ENCODE measurements around the gene UGT1A5.

The UGT1A5 gene

DNA sequence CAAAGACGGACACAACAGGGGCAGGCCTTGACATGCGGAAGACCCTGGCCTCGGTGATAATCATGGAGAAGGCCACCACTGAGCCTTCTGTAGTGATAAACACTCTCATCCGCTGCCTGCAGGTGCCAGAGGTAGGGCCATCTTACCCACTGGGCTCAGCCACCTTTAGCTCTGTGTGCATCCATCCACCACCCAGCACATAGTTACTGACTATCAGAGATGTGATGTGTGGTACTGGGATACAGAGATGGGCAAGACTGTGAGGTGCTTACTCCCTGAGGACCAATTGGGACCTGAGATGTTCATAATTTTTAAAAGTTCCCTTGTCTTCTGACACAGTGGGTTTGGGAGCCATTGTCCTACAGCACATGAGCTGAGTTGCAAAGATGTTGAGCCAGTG, 67.0 kb downstream of the UGT1A5 start:
- TF ChIP-seq GATA3 (IDR thresholded peaks at IDR 0.05; ENCODE audit: low read depth, low read length) (no peak), GATA2 (IDR thresholded peaks at IDR 0.05; ENCODE audit: low read depth, low read length) (no peak)

DNA sequence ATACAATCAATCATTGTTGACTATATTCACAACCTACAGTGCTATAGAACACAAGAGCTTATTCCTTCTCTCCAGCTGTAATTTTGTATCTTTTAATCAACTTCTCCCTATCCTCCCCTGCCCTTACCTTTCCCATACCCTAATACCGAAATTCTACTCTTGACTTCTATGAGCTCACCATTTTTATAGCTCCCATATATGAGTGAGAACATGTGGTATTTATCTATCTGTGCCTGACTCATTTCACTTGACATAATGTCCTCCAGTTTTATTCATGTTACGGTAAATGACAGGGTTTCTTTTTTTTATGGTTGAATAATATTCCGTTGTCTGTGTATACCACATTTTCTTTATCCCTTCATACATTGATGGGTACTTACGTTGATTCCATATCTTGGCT, 68.1 kb downstream of the UGT1A5 start:
- no peak for TF ChIP-seq GATA2 (IDR thresholded peaks at IDR 0.05; ENCODE audit: low read depth, low read length)
- no peak for TF ChIP-seq GATA3 (IDR thresholded peaks at IDR 0.05; ENCODE audit: low read depth, low read length)

DNA sequence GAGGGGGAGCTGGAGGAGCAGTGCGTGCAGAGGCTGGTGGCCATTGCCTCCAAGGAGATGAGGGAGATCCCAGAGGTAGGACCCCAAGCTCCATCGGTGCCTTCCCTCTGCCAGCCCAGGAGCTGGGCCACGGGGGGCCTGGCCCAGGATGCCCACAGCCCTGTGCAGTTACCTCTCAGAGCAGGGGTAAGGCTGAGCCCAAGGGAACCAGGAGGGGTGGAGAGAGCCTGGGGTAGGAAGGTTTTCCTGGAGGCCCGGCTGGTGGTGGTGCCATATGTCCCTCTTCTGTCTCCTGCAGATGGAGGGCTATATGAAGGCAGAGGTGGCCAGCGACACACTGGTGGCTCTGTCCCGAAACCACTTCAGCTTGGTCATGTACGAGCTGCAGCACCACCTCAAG, 76.8 kb downstream of the UGT1A5 start:
- no peak for TF ChIP-seq GATA2 (IDR thresholded peaks at IDR 0.05; ENCODE audit: low read depth, low read length)
- no peak for TF ChIP-seq GATA3 (IDR thresholded peaks at IDR 0.05; ENCODE audit: low read depth, low read length)

DNA sequence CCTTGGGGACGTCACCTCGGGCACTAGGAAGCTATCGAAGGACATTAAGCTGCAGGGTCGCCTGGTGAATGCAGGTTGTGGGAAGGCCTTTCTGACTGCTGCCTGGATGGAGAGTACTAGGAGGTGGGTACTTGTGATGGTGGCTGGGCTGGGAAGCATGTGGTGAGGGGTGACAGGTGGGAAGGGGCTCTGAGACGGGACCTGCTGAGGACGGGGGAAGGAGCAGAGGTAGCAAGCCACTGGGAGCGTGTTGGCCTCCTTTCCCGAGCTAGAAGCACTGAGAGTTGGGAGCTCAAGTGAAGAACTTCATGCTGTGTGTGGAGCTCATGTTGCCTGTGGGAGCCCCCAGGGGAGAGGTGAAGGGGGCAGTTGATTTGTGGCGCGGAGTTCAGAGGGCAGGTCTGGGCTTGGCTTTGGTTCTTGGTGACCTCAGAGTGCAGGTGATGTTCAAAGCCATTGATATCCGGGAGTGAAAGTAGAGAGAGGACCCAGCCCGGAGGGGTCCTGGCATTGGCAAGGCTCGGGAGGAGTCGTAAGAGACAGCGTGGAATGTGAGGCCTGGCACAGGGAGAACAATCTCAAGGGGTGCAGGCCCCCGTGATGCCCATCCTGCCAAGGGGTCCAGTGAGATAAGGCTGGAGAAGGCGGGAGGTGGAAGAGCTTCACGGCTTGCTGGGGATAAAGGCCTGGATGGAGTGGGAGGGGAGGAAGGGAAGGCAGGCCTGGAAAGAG, 78.6 kb downstream of the UGT1A5 start:
- TF ChIP-seq GATA3 (IDR thresholded peaks at IDR 0.05; ENCODE audit: low read depth, low read length): no peak
- no peak for TF ChIP-seq GATA2 (IDR thresholded peaks at IDR 0.05; ENCODE audit: low read depth, low read length)

DNA sequence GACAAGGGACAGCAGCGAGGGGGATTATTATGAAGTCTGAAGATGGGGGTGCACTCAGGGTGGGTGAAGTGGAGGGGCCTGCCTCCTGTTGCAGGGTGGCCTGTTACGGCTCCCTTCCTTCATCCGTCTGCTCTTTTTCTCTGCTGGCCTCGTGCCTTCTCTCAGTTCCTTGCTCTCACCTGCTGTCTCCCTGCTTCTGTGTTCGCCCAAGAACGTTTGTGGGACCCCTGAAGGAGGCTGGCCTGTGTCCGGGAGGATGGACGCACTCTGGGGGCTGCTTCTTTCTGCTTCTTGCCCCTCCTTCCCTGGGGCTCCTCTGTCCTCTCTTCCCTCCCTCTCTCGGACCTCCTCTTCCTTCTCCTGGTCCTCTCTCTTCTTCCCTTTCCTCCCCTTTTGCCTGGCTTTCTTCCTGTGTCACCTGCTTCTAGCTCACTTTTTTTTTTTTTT, 79.2 kb downstream of the UGT1A5 start:
- TF ChIP-seq GATA2 (IDR thresholded peaks at IDR 0.05; ENCODE audit: low read depth, low read length) (no peak), GATA3 (IDR thresholded peaks at IDR 0.05; ENCODE audit: low read depth, low read length) (no peak)

DNA sequence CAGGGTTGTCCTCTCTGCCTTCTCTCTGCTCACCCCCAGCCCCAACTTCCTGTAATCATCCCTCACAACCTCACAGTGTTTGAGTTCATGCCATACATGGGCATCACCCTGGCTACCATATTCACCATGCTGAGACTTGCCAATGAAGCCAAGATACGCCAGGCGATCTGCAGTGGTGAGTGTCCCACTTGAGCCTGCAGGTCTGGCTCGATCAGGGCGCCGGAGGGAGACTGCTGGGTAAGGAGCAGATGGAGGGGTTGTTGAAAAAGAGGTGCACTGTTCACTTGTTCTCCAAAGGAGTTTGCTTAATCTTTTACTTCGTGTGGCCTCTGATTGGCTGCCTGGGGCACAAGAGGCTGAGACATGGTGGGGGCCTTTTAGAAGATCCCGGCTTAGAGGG, 80.0 kb downstream of the UGT1A5 start:
- TF ChIP-seq GATA3 (IDR thresholded peaks at IDR 0.05; ENCODE audit: low read depth, low read length): no peak
- no peak for TF ChIP-seq GATA2 (IDR thresholded peaks at IDR 0.05; ENCODE audit: low read depth, low read length)

DNA sequence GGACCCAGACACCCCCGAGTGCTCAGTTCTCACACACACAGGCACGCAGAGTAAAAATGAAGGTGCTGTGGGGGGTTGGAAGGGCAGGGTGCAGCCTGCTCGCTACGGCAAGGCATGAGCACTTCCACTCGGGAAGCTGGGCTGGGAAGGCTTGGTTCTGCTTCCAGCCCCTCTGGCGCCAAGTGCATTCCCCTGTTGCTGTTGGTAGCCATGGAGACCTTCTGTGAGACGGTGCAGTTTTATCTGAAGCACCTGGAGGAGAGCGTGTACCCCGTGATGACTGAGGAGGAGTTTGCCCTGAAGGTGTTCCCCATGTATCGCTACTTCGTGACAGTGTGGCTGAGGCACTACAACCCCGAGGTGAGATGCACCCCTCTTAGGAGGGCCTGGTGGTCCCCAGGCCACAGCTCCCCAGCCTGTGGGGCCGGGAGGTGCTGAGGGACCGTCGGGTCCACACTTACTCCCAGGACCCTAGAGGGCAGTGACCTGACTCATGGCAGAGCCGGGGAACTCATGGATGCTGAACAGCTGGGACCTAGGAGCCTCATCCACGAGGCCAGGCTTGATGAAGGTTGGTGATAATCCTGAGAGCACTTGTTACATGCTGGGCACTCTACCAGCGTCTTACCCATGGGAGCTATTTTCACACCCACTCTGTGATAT, 80.9 kb downstream of the UGT1A5 start:
- TF ChIP-seq GATA3 (IDR thresholded peaks at IDR 0.05; ENCODE audit: low read depth, low read length): no peak
- TF ChIP-seq GATA2 (IDR thresholded peaks at IDR 0.05; ENCODE audit: low read depth, low read length): no peak

DNA sequence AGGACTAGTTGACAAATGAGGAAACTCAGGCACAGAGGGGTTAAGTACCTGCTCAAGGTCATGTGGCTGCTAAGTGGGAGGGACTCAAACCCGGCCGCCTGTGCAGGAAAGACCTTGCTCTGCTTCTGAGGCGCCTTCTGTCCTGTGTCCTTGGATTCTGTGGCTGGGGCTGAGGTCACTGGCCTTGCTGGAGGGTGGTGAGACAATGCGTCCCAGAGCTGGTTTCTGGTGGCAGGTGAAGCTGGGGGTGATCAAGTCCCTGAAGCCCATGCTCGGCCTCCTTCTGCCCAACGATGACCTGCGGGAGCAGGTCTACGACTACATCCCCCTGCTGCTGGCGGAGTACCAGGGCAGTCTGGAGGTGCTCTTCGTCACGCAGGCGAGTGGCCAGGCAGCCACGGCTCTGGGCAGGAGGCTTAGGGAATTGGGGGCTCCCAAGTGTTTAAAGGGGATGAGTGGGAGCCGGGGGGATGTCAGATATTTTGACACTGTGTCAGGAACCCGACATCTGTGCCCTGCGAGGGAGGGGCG, 81.5 kb downstream of the UGT1A5 start:
- no peak for TF ChIP-seq GATA2 (IDR thresholded peaks at IDR 0.05; ENCODE audit: low read depth, low read length)
- no peak for TF ChIP-seq GATA3 (IDR thresholded peaks at IDR 0.05; ENCODE audit: low read depth, low read length)

DNA sequence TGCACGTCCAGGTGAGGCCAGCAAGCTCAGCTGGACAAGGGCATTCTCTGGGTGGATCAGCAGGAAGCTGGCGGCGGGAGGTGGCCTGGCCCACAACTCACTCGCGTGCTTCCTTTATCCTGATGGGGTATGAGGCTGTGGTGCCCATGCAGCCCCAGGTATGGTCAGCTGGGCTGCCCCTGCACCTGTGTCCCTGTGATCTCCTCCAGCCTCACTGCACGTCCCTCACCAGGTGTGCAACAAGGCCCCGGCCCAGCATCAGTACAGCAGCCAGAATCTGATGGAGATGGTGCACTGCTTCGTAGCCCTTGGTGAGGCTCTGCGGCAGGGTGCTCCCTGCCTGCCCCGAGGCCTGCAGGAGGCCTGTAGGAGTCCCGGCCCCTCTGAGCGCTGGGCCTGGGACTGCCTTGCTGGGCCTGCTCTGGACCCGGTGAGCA, 83.0 kb downstream of the UGT1A5 start:
- TF ChIP-seq GATA2 (IDR thresholded peaks at IDR 0.05; ENCODE audit: low read depth, low read length) (no peak), GATA3 (IDR thresholded peaks at IDR 0.05; ENCODE audit: low read depth, low read length) (no peak)

DNA sequence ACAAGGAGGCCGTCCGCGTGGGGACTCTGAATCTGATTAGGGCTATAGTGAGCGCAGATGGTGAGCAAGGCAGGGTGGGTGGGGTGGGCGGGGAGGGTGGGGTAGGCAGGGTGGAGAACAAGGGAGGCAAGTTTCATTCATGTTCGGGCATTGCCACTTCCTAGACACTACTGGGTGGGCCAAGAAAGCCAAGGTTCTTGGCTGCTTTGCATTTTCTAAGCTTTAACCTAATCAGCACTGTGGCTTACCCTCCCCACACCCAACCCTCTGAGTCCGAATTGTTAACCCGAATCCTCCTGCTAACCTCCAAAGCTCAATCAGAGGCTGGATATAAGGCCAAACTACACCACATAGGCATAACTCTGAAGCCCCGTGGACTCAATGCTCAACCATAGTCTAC, 83.5 kb downstream of the UGT1A5 start:
- TF ChIP-seq GATA3 (IDR thresholded peaks at IDR 0.05; ENCODE audit: low read depth, low read length) (no peak), GATA2 (IDR thresholded peaks at IDR 0.05; ENCODE audit: low read depth, low read length) (no peak)

DNA sequence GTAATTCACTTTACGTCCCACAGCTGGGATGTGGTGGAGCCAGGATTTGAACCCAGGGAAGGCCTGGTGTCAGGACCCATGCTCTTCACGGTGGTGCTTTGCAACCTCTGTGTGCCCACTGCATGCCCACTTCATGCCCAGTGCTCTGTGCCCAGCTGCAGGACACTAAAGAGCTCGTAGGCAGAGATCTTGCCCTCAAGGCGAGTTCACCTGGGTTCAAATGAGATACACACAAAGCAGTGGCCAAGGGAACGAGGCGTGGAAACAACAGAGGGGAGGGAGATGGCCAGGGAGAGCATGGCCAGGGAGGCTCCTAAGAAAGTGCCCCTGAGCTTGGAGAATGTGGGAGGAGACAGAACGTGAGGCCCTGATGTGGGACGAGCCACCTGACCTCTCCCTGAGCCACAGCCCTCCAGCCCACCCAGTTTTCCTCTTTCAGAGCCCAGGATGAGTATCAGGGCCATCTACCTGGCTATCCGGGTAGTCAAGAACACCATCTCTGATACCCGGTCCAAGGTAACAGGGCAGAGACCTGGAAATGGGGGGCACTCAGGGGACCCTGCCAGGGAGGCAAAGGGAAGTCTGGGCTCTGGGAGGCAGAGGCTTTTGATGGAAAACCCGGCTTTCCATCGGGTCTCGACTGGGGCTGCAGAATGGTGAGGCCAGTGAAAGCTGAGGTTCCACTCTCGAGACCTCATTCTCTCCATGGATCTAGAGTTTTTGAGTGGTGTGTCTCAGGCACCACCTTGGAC, 85.8 kb downstream of the UGT1A5 start:
- no peak for TF ChIP-seq GATA3 (IDR thresholded peaks at IDR 0.05; ENCODE audit: low read depth, low read length)
- no peak for TF ChIP-seq GATA2 (IDR thresholded peaks at IDR 0.05; ENCODE audit: low read depth, low read length)

DNA sequence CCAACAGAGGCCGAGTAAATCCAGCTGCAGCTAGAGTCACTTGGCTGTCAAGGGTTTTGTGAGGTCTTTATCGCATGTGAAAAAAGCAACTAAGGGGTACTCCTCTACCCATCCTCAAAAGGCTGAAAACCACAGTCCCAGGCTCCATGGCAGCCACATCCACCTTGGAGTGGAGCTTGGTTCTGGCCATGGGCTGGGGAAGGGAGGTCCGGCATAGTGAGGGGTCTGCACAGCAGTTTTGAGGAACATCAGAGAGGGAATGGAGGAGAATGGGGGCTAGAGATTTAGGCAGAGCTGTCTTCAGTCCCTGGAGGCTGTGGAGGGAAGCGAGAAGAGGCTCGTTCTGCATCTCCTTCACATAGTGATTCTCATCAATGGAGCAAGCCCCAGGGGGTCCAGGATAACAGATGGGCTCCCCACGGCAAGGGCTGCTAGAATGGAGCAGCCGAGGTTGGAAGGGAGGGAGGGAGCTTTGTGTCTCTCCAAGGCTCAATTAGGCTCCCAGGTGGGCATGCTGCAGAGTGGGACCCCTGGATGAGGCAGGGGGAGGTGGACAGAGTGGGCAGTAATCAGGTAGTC, 86.5 kb downstream of the UGT1A5 start:
- no peak for TF ChIP-seq GATA2 (IDR thresholded peaks at IDR 0.05; ENCODE audit: low read depth, low read length)
- TF ChIP-seq GATA3 (IDR thresholded peaks at IDR 0.05; ENCODE audit: low read depth, low read length): no peak

DNA sequence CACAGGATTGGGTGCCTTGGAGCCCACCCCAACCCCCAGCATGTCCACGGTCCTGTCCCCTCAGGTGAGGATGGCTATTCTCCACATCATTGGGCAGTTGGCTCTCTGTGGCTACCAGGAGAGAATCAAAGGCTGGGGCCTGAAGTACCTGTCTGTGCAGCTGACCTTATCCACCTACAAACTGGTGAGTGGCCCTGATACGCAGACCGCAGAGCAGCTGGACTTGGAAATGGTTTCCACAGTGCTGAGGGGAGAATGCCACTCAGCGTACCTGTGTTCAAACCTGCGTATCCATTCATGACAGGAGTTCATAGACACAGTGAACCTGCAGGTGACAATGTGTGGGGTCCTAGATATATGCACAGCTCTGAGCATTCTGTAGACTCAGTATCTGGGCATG, 87.0 kb downstream of the UGT1A5 start:
- TF ChIP-seq GATA3 (IDR thresholded peaks at IDR 0.05; ENCODE audit: low read depth, low read length): no peak

DNA sequence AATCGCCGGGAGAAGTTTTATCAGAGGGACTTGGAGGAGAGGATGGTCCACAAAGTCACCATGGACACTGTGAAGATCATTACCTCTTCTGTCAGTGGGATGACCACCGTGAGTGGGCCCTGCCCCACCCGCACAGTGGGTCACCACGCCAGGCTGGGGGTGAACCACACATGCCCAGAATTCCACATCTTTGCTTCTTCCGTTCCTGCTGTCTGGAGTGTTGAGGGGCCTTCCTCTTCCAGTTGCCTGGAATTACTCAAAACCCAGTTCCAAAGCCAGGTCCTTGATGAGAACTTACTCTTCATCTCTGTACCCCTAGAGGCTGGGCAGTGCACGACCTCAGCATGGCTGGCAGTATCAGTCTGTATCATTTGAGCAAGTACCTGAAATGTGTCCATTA, 87.5 kb downstream of the UGT1A5 start:
- TF ChIP-seq GATA2 (IDR thresholded peaks at IDR 0.05; ENCODE audit: low read depth, low read length): no peak
- no peak for TF ChIP-seq GATA3 (IDR thresholded peaks at IDR 0.05; ENCODE audit: low read depth, low read length)

Data from SH-SY5Y (cell line).